Hepatic stellate cell (primary cell): ENCODE results near the gene TM4SF4.
A peak's percentile ranks its signal among the peaks of the same experiment; 100 is the strongest.
"Not testable (repeated sequence)": the region's sequence is repeated elsewhere in the genome, so short reads cannot be mapped to it uniquely, and the experiment has no call there.

Experiments used
- DNase-seq: peaks from one replicate; pipeline ENCODE4 v3.0.0; 2011; ENCODE audit warnings: low spot score

TM4SF4 gene

GRCh38 chr3:149474250-149474817 is at the start of gene TM4SF4:
TM4SF4 (plus strand) TSS chr3:149474697; CDS start chr3:149474878, 181 bp downstream.
- no peak for DNase-seq

- DNase-seq = no peak
Observed at GRCh38 chr3:149424918-149425317, 49.6 kb upstream of the TM4SF4 start.

GRCh38 chr3:149426325-149426724 is 48.2 kb upstream of the TM4SF4 start:
- no peak for DNase-seq

GRCh38 chr3:149428087-149428486 is 46.4 kb upstream of the TM4SF4 start:
- DNase-seq = no peak

GRCh38 chr3:149430216-149430615 is 44.3 kb upstream of the TM4SF4 start:
- DNase-seq = no peak

GRCh38 chr3:149432149-149432548 is 42.3 kb upstream of the TM4SF4 start:
- no peak for DNase-seq

GRCh38 chr3:149435996-149436885 is 38.3 kb upstream of the TM4SF4 start:
- no peak for DNase-seq

GRCh38 chr3:149437286-149437685 is 37.2 kb upstream of the TM4SF4 start:
- no peak for DNase-seq

- no peak for DNase-seq
Observed at GRCh38 chr3:149437710-149438109, 36.8 kb upstream of the TM4SF4 start.

GRCh38 chr3:149438981-149439380 is 35.5 kb upstream of the TM4SF4 start:
- DNase-seq = no peak

GRCh38 chr3:149441642-149442041 is 32.9 kb upstream of the TM4SF4 start:
- DNase-seq = no peak

- no peak for DNase-seq
Observed at GRCh38 chr3:149442043-149442442, 32.5 kb upstream of the TM4SF4 start.

- peak; percentile 73 for DNase-seq
Observed at GRCh38 chr3:149442851-149443544, 31.5 kb upstream of the TM4SF4 start.

- no peak for DNase-seq
Observed at GRCh38 chr3:149443545-149443912, 31.0 kb upstream of the TM4SF4 start.

- not testable (repeated sequence) for DNase-seq
Observed at GRCh38 chr3:149444867-149445266, 29.6 kb upstream of the TM4SF4 start.

- DNase-seq = peak; percentile 68
Observed at GRCh38 chr3:149448331-149448831, 26.1 kb upstream of the TM4SF4 start.

- no peak for DNase-seq
Observed at GRCh38 chr3:149449182-149449581, 25.3 kb upstream of the TM4SF4 start.

GRCh38 chr3:149449799-149450198 is 24.7 kb upstream of the TM4SF4 start:
- no peak for DNase-seq

GRCh38 chr3:149450281-149450680 is 24.2 kb upstream of the TM4SF4 start:
- DNase-seq = no peak

- DNase-seq = no peak
Observed at GRCh38 chr3:149452036-149452435, 22.5 kb upstream of the TM4SF4 start.

GRCh38 chr3:149453140-149453805 is 21.2 kb upstream of the TM4SF4 start:
- no peak for DNase-seq

- no peak for DNase-seq
Observed at GRCh38 chr3:149454746-149455145, 19.8 kb upstream of the TM4SF4 start.
